ENCODE results near the gene CDK5RAP2. TPM values are rescaled to one million over a fixed set of nuclear protein-coding genes. Genes with fewer than 3 reads are reported as not detected.

CDK5RAP2 gene
- polyA plus RNA-seq, 10 donors, result 35.5 to 54.8 (median 45.7) TPM

DNA sequence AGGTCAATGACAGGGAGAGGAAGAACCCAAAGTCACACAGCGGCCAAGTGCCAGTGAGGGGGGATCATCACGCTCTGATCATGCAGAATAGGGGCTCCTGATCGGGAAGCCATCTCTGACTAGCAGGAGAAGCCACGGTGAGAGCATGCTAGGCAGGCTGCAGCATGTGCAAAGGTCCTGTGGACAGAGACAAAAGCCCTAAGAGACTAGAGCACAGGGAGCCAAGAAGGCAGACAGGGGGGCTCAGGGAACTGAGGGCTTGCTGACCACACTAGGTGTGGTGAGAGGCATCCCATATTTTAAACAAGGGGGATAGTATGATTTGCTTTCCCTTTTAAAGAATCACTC is 195.1 kb downstream of the CDK5RAP2 start:
- no peak for DNase-seq

DNA sequence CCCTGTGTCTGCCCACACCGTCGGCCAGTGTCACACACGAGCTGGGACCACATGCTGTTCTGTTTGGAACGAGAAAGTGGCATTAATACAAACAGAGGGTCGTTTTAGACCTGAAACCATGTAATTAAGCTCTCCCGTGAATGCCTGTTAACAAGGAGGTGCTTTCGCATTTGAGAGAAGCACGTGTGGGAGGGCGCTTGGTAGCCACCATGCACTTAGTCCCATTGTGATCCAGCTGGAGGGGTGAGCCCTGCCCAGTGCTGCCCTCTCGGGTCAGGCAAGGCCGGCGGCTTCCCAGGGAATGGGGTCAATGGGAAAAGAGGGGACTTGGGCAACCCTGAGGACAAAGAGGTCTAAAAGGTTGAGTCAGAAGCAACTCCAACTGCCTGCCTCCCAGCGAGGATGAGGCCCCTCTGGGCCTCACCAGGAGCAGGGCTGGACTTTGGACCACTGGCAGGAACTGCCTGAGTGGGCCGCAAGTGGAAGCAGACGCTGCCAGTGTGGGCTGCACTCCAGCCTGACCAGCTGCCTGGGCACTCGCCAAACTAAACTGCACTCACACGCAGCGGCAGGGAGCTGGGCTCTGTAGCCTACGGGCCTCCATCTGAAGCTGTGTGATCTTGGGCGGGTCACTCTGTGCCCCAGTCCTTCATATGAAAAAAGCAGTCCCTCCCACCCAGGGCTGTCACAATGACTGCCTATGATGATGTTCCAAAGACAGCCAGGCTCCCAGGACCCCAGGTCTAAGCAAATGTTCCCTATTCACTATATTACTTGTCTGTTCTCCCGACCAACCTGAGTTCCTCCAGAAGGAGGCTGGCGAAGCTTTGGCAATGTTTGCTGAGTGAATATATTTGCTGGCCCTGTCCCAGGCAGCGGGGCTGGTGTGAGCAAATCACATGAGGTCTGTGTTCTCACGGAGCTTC is 195.7 kb downstream of the CDK5RAP2 start:
- DNase-seq, result peak in 2 of 3 donors; percentile 22 to 30

DNA sequence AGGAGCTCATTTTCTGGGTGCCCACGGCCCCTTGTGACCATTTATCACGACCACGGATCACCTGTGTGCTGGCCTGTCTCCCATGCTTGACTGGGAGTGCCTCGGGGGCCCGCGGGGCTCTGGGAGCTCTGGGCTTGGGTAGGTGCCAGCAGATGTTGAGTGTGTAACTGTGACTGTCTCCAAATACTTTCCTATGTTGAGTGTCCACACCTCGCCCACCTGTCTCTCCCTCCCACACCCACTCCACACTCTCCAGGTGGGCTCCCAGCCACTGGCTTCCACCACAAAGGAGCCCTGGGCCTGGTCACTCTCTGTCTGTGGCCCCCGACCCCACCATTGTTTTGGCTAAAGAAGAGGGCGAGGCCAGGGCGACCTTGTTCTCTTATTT is 196.4 kb downstream of the CDK5RAP2 start:
- DNase-seq, result no peak

DNA sequence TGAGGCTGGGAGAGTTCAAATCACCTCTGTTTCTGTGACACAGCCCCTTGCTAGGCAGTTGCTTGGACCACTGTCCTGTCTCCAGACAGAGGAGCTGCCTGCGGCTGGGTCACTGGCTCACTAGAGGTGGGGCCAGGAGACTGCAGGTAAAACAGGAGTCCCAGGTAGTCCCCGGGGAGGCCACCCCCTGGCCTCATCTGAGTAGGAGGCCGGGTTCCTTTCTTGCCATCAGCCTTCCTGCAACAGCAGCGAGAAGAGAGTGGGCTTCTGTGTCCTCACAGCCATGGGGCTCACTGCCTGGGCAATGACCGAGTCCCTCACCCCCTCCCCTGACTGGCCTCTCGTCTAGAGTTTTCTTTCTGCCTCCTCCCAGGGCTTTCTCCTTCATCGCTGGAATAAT is 197.5 kb downstream of the CDK5RAP2 start:
- DNase-seq, result no peak

DNA sequence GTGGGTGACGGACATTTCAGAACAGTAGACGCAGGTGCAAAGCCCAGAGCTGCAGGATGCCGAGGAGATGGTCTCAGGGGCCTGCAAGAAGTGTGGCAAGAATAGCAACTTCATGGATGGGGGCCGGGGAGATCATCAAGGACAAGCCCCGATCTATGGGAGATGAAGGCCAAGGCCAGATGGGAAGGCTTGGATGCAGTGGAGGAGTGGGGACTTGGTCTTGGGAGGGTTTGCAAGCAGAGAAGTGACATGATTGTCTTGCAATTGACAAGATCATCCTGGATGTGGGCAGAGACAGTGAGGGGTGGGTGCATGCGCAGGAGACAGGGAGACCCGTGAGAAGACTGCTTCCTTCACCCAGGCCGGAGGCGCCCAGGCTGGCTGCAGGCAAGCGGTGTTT is 198.1 kb downstream of the CDK5RAP2 start:
- DNase-seq, result no peak

DNA sequence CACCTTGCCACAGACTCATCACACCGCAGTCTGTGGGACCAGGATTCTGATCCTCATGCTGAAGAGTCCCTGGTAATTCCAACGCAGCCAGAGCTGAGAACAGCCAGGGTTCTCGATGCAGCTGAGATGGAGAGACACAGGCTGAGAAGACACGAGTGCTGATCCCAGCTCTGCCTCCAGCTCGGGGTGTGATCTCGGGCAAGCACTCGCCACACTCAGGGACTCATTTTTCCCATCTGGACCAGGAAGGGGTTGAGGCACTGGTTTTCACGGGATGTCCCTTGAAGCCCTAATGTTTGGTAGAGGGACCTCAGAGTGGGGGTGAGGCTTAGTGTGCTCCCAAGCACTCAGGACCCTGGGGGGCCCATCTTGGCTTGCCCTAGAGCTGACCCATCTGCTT is 200.4 kb downstream of the CDK5RAP2 start:
- no peak for DNase-seq

DNA sequence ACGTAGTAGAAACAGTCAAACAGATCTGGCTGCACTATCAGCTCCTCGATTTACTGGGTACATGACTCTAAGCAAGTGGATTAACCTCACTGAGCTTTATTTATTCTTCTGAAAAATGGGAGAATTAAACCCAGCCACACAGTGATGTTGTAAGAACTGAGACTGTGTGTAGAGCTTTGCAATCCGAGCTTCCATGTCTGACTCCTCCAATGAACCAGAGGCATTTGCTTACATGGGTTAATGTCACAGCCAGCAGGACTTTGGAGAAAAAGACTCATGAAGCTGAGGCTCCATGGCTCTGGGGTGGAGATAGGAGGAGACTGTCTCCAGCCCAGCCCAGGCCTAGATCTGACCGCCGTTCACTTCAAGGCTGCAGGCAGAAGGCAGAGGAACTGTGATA is 201.3 kb downstream of the CDK5RAP2 start:
- no peak for DNase-seq

DNA sequence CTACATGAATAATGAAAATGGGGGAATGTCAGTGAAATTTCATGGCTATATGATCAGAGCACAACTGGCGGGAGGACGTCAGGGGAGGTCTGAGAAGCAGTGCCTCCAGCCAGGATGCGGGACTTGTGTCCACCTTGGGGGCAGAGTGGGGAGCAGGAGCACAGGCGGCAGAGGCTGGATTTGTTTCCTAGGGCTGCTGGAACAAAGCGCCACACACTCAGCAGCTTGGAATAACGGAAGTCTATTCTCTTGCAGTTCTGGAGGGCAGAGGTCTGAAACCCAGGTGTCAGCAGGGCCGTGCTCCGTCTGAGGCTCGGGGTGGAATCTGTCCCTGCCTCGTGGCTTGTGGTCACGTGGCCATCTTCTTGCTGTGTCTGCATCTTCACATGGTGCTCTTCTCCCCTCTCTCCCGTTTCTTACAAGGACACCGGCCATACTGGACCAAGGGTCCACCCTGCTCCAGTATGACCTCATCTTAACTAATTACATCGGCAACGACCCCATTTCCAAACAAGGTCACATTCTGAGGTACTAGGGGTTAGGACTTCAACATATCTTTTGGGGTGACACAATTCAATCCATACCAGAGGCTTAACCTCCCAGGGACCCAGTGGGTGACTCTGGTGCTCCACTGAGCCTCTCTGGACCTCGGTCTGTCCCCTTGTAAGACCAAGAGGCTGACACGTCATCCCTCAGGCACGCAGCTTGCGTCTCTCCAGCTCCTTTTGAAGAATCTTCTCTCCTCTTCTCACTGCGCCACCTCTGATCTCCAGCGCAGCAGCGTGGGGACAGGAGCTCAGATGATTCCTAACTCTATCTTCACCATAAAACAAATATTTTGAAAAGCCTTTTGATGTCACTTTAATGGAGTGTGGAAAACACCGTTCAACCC is 202.5 kb downstream of the CDK5RAP2 start:
- DNase-seq, result no peak

DNA sequence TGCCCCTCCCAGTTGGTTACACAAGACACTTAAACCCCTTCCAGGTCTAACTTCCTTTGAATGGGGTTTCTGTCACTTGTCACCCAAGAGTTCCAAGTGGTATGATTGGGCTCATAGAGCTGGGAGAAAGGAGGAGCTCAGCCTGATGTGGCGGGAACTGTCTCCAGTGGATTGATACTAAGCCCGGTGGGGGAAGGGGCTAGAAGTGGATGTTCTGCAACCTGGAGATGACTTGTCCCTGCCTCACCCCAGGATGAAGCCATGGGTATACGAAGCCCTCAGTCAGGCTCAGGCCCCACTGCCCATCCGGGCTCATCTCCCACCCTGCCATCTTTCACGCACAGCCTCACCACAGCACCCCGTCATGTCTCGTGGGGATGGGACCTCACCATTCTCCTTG is 203.9 kb downstream of the CDK5RAP2 start:
- DNase-seq, result no peak

DNA sequence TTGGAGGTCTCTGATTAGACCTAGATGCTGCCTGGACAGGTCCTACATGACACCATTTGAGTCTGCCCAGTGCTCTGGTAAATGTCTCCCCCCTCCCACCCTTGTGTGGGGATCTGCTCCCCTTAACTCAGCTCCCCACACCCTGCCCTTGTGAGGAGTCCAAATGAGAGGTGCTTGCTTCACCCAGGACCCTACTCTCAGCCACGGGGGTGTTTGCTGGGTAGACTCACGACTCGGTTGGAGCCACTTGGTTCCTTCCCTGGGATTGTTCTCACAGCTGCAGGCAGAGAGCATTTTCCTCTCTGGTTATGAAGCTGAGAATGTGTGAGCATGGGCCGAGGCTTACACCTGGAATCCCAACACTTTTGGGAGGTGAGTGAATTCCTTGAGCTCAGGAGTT is 204.7 kb downstream of the CDK5RAP2 start:
- no peak for DNase-seq

DNA sequence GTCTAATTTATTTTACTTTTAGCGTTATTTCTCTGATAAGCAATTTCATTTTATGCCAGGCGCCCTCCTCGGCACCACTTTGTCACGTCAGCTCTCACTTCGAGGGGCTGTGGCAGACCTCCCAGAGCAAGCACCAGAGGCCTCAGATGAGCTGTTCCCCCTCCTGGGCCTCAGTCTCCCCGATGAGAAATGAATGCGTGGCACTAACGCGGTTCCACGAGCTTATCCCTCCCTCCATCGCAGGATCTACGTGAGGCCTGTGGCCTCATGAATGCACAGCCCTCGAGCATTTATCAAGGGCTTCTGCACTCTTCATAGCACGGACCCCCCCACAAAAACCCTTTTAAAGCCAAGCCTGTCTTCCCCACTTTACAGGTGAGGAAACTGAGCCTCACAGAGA is 205.2 kb downstream of the CDK5RAP2 start:
- DNase-seq, result no peak

DNA sequence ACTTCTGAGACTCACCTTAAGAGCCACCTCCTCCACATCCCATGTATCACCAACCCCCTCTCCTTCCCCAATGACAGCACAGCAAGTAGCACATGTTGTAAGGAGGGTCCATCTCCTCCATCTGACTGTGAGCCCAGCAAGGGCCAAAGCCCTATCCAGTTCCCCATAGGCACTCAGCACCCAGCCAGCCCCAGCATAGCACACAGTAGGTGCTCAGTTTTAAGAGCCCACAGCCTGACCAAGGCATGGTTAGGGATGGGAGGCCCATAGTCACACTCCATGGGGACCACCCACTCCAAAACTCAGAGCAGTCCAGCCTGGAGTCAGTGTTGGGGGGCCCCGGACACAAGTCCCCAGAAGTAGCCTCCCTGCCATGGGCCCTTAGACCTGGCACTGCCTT is 205.7 kb downstream of the CDK5RAP2 start:
- DNase-seq, result no peak

DNA sequence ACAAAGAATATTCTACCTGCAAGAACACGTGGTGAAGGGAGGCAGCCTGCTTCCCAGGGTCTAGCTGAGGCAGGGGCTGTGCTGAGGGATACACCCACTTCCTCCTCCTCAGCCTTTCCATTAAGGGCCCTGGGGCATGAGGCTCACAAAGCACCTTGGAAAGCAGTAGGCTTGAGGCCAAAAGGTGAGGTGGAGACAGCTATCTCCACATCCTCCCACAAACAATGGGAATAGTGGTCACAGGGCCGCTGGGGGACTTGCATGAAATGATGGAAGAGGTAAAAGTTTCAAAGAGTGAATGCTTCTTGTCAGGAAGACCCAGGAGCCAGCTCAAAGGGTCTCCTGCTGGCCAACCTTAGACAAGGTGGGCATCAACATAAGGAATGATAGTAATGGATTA is 207.9 kb downstream of the CDK5RAP2 start:
- DNase-seq, result no peak

DNA sequence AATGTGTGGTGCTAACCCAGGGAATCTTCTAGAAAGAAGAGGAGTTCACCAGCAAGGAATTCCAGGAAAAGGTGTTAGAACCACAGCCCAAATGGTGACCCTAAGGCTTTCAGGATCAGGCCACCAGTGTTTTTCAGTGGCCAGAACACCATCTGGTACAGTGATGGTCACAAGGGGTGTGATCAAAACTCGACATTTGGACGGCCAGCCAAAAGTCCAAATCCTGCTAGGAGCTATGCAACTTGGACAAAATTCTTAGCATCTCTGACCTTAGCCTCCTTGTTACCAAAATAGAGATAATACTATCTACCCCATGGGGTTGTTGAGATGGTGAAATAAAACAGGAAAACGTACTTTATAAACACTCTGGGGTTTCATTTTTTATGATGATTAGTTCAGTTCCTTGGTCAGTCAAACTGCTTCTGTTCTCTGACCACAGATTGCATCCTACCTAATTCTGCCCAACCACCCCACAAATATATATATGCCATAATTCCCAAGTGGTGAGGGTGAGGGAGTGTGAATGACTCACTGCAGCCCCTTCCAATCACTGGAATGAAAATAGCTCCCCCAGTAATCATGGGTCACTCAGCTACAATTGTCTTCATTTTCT is 210.3 kb downstream of the CDK5RAP2 start:
- no peak for DNase-seq

DNA sequence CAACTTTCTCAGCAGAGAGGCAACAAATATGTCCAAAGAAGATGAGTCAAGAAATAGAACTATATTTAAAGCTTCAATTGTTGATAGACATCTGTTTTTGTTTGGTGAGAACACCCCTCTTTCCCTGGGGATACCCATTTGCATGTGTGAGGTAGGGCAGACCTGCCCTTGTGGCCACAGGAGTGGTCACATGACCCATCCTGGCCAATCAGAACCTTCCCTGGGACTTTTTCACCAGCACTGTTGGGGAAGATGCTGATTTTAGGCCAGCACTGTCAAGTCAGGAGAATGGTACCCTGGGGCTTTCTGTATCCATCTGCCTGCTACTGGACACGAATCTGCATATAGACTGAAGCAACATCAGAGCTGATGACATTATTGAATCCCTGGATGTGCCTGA is 211.2 kb downstream of the CDK5RAP2 start:
- DNase-seq, result no peak

DNA sequence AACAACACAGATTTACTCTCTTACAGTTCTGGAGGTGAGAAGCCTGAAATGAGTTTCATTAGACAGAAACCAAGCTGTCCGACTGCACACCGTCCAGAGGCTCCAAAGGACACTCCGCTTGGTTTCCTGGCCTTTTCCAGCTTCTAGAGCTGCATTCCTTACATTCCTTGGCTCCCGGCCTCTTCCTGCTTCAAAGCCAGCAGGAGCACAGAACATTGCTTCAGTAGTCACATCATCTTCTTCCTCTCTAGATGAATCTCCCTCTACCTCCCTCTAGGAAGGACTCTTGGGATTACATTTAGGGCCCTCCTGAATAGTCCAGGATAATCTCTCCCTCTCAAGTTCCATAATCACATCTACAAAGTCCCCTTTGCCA is 213.3 kb downstream of the CDK5RAP2 start:
- DNase-seq, result peak; percentile 41 to 83 (median 68)

DNA sequence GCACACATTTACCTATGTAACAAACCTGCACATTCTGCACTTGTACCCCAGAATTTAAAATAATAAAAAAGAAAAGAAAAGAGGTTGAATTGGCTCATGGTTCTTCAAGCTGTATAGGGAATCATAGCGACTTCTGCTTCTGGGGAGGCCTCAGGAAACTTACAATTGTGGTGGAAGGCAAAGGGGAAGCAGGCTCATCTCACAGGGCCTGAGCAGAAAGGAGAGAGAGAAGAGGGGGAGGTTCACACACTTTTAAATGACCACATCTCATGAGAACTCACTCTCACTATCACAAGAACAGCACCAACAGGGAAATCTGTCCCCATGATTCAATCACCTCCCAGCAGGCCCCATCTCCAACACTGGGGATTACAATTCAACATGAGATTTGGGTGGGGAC is 214.6 kb downstream of the CDK5RAP2 start:
- DNase-seq, result no peak

DNA sequence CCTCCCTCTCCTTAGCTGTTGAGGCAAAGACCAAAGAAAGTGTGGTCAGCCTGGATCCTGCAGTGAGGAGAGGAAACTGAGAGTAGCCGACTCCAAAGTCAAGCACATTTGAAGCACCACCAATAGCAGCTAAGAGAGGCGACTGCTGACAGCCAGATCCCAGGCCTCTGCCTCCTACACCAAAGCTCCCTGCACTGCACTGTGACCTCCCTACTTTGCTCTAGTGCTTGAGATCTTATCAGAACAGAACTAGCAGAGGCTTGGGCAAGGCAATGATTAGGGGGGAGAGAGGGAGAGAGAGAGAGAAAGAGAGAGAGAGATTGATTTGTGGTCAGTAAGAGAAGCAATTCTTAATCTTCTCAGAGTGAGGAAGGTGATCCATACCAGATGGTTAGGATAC is 216.3 kb downstream of the CDK5RAP2 start:
- DNase-seq, result no peak

DNA sequence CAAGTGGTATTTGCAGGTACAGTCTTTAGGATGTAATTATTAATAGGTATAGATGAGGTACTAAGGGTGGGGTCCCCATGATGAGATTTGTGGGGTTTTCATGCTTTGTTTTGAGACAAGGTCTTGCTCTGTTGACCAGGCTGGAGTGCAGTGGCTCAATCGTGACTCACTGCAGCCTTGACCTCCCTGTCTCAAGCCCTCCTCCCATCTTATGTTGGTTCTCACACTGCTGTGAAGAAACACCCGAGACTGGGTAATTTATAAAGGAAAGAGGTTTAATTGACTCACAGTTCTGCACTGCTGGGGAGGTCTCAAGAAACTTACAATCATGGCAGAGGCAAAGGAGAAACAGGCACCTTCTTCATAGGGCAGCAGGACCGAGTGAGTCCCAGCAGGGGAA is 217.5 kb downstream of the CDK5RAP2 start:
- no peak for DNase-seq

DNA sequence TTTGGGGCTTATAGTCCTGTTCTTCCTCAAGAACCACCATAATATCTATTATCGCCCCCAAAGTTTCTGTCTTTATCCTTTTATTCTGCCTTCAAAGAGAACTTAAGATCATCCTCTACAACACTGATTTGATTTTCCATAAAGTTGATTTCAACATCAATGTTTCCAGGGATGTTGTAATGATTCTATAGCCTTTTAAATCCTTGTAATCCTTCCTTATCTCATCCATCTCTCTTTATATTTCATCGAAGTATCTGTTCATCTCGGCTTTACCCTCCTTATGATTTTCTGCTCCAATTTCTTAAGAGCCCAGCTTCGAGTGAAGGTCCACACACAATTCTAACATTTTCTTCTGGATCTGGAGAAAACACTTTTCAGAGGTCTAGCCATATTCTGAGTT is 218.4 kb downstream of the CDK5RAP2 start:
- no peak for DNase-seq

DNA sequence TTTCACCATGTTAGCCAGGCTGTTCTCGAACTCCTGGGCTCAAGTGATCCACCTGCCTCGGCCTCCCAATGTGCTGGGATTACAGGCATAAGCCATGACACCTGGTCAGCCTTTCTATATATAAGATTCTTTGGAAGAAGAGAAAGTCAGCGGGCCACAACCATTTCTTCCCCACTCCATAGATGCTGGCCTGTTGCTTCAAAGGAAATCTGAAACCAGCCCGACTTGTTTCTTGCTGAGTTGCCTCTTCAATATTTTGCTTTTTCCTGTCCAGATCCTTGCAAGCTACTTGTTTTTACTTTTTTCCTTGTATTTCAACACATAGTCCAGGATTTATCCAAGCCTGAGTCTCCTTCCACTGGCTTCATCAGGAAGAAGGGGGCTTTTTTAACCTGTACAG is 219.5 kb downstream of the CDK5RAP2 start:
- no peak for DNase-seq

DNA sequence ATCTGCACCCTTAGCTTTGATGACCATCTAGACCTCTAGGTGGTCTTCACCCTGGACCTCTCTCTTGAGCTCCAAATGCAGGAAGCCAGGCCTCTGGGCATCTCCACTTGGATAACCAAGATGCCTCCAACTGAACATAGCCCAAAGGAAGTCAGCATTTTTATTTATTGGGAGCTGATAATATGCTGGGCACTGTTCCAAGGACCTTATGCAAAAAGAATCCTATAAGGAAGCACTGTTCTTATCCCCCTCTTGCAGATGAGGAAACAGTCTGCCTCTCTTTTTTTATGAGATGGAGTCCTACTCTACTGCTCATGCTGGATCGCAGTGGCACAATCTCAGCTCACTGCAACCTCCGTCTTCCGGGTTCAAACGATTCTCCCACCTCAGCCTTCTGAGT is 219.9 kb downstream of the CDK5RAP2 start:
- peak in 2 of 3 donors; percentile 23 to 32 for DNase-seq

DNA sequence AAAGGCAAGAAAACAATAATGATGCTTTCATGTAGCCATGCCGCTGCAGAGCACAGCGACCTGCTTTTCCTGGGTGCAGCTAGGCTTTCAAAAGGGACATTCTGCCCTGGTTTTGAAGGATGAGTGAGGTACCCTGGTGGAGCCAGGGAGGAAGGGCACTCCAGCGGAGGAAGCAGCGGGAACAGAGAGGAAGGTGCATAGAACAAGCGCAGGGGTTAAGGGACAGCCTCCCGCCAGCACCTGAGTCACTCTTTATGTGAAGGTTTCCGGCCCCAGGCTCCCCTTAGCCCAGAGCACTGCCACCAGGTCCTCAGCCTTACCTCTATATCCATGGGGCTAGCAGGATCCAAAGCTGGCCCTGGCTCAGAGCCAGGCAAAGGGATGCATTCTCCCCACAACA is 221.1 kb downstream of the CDK5RAP2 start:
- DNase-seq, result no peak

Measured in muscle of back (tissue), 11 donors.